AG04449 (cell line): Measurements from ENCODE around the gene TPD52L3.

ENCODE experiments used
- CTCF ChIA-PET: fragments of 350-600 bp; formaldehyde crosslinking; extraction: SDS; loops from one replicate; lab custom pipeline; 2021; ENCODE audit warnings: antibody characterized with exemption; lab: Yijun Ruan, JAX
- POLR2A ChIA-PET: fragments of 400-600, 350-600 bp; formaldehyde crosslinking; extraction: SDS; loops from one replicate; lab custom pipeline; 2020; ENCODE audit warnings: antibody characterized with exemption, inconsistent platforms; lab: Yijun Ruan, JAX
- DNase-seq: peaks from one replicate; pipeline ENCODE4 v3.0.0-alpha.2; 2010; ENCODE audit warnings: low read depth, low spot score
- H3K4me3 ChIP-seq: 2 replicates; pipeline ENCODE4 v1.5.1; 2011; ENCODE audit warnings: low read depth, mild to moderate bottlenecking, control low read depth, low read length
- TF ChIP-seq, protein P1 (sequence below): IDR thresholded peaks from one replicate; pipeline ENCODE4 v1.5.1; 2011; ENCODE audit warnings: mild to moderate bottlenecking, moderate library complexity, low read length, control low read depth, inconsistent platforms; ENCODE audit not compliant: insufficient read depth; ENCODE audit errors: missing control alignments

The TPD52L3 gene

DNA sequence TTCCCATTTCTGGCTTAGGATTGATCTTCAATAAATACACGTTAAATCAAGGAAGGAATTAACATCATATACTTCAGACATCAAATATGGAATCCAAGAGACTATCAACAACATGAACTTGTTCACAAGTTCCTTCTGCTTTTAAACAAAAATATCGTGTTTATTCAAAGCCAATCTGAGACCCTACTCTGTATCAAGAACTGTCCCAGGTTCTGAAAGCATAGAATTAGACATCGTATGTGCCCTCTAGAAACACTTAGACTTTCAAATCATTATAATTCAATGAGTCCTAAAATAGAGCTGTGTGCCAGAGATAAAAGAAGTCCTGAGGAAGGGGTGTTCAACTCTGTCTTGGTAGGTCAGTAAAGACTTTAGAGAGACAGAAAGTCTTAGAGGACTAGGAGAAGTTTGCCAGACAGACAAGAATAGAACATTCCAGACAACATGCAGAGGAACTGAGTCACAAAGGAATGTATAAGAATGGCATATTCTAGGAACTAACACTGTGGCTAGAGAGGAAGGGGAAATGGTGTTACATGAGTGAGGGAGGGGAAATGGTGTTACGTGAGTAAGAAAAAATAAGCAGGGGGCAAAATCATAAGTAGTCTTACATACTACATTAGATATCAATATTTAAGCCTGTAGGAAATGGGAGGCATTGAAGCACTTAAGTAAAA is 2.9 kb downstream of the TPD52L3 start:
- TF ChIP-seq, protein P1, sequence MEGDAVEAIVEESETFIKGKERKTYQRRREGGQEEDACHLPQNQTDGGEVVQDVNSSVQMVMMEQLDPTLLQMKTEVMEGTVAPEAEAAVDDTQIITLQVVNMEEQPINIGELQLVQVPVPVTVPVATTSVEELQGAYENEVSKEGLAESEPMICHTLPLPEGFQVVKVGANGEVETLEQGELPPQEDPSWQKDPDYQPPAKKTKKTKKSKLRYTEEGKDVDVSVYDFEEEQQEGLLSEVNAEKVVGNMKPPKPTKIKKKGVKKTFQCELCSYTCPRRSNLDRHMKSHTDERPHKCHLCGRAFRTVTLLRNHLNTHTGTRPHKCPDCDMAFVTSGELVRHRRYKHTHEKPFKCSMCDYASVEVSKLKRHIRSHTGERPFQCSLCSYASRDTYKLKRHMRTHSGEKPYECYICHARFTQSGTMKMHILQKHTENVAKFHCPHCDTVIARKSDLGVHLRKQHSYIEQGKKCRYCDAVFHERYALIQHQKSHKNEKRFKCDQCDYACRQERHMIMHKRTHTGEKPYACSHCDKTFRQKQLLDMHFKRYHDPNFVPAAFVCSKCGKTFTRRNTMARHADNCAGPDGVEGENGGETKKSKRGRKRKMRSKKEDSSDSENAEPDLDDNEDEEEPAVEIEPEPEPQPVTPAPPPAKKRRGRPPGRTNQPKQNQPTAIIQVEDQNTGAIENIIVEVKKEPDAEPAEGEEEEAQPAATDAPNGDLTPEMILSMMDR: no peak
- CTCF ChIA-PET: no interaction called here
- POLR2A ChIA-PET: no interaction called here
- no peak overlapping the region for H3K4me3 ChIP-seq
- DNase-seq: no peak

DNA sequence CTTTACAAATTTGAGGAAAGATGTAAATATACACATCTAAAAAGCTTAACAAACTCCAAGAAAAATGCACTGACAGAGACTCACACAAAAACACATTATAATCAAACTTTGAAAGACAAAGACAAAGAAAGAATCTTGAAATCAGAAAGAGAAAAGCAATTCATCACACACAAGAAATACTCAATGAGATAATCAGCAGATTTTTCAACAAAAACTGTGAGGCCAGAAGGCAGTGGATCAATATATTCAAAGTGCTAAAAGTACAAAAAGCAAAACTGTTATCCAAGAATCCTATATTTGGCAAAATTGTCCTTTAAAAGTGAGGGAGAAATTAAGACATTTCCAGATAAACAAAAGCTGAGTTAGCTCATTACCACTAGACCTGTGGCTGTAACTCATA is 6.1 kb downstream of the TPD52L3 start:
- ChIA-PET POLR2A (no interaction called here), CTCF (interaction anchor here (1.4 kb wide), 1 partner anchor 28 kb away, joined by 3 read pairs; no protein-coding TSS in a partner anchor)
- TF ChIP-seq, protein P1: no peak
- no peak for DNase-seq
- H3K4me3 ChIP-seq: no peak overlapping the region

DNA sequence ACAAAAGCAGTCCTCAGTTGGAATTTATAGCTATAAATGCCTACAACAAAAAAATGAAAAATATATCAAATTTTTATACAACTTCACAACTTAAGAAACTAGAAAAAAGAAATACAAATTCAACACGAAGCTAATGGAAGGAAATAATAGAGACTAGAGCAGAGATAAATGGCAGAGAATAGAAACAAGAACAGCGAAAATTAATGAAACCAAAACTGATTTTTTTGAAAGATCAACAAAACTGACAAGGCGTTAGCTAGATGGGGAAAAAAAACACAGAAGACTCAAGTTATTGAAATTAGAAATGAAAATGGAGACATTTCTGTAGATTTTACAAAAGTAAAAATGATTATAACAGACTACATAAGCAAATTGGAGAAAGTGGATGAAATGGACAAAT is 20.6 kb downstream of the TPD52L3 start:
- CTCF ChIA-PET: interaction anchor here (1.4 to 2.5 kb wide), 2 partner anchors 220 to 230 kb away, joined by 3 to 20 read pairs; no protein-coding TSS in a partner anchor
- TF ChIP-seq, protein P1: no peak
- H3K4me3 ChIP-seq: no peak overlapping the region
- POLR2A ChIA-PET: no interaction called here
- no peak for DNase-seq

DNA sequence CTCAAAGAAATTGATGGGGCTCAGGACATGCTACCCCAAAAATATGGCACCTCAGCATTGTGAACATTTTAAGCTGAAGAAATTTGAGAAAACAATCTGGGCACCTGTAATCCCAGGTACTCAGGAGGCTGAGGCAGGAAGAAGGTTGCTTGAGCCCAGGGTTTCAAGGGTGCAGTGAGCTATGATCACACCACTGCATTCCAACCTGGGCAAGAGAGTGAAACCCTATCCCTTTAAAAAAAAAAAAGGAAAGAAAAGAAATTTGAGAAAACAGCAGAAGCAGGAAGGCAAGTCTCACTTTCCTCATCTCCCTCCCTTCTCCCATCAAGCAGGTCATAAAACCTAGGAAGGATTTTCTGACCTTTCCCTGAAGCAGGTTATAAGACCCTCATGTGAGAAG is 23.6 kb downstream of the TPD52L3 start:
- TF ChIP-seq, protein P1: no peak
- H3K4me3 ChIP-seq: no peak overlapping the region
- no peak for DNase-seq
- POLR2A ChIA-PET: no interaction called here
- CTCF ChIA-PET: interaction anchor here (1.1 to 10.8 kb wide), 3 partner anchors 219 to 388 kb away, joined by 3 to 330 read pairs (median 3); no protein-coding TSS in a partner anchor

DNA sequence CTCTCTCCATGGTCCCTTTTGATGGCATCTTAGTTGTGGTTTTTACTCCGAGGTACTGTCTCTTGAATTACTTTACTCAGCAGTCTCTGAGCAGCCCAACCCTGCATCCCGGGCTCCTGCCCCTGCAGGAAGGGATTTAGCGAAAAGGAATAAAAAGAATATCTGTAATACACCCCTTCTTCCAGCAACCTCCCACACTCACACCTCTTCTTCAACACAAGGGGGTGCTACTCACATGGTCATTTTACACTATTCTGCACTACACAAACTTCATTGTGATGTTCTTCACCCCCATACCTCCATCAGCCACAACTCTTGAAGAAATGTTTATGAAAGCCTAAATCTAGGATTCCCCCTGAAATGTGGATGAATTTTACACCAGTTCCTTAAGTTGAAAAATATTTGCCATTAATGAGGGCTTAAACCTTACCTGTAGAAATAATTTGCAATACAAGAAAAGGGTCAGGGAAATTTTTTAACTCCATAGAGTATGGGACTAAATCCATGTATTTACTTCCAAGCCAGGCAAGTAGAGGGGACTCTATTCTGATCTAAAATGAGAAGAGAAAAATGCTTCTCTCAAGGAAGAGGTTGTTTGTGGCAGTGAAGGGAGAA is 26.0 kb downstream of the TPD52L3 start:
- CTCF ChIA-PET: interaction anchor here (0.7 to 10.8 kb wide), 31 partner anchors 9 to 475 kb away, joined by 3 to 330 read pairs (median 4); partner anchors contain the start of gene UHRF2

DNA sequence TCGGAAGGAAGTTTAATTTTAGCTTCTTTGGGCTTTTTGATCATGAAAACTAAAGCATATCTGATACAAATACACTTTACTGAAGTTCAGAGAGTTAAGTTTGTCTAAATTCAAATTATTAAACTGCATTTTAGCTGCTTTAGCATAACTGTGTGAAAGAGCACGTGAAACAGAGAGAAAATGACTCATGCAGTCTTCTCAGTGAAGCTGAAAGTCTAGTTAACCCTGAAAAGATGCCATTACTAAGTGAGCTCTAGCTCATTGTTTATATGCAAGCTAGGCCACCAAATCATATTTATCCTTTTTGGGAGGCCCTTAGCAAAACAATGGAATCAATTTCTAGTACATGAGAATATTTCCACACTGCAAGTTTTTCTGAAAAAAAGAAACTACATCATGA is 27.6 kb downstream of the TPD52L3 start:
- TF ChIP-seq, protein P1: no peak

More for the DNA sequence above, 26.0 kb downstream of the TPD52L3 start:
- DNase-seq: no peak
- TF ChIP-seq, protein P1: peak; percentile 69
- POLR2A ChIA-PET: no interaction called here
- H3K4me3 ChIP-seq: no peak overlapping the region

More for the DNA sequence above, 27.6 kb downstream of the TPD52L3 start:
- no peak overlapping the region for H3K4me3 ChIP-seq
- ChIA-PET POLR2A (interaction anchor here (0.7 to 2.1 kb wide), 2 partner anchors 57 to 211 kb away, joined by 3 to 7 read pairs; partner anchors contain the start of gene UHRF2), CTCF (interaction anchor here (0.8 to 10.8 kb wide), 21 partner anchors 8 to 330 kb away, joined by 3 to 330 read pairs (median 4); no protein-coding TSS in a partner anchor)
- DNase-seq: no peak
